Measurements from ENCODE around the gene RET. TPM values are rescaled to one million over a fixed set of nuclear protein-coding genes. Genes with fewer than 3 reads are reported as not detected.

The RET gene
- total and polyA plus RNA-seq, 5 donors = 0.23 to 0.59 (median 0.40) TPM

- H3K4me3 ChIP-seq (ENCODE audit: low read length) = no peak overlapping the region
- no peaks in the 10 kb centered on the region for H3K27me3 ChIP-seq (ENCODE audit: control insufficient read depth, insufficient read depth)
- no peaks in the 10 kb centered on the region for H3K9me3 ChIP-seq (ENCODE audit: control insufficient read depth, low read length)
- WGBS = 78% methylated on average over 9 of the region's 9 CpGs
- no peak for ATAC-seq
- peak in 2 of 3 donors; percentile 20 to 46 for DNase-seq
- intact Hi-C loops (cut with DNase I) = no loop called here
- H3K4me1 ChIP-seq (ENCODE audit: control insufficient read depth, insufficient read depth, low read length) = peaks cover 3% of the 10 kb centered on the region
- no peak overlapping the region for H3K27ac ChIP-seq (ENCODE audit: low read length)
Measured at GRCh38 chr10:43117031-43117776, 40.3 kb downstream of the RET start.

- ATAC-seq = no peak
- Histone ChIP-seq H3K27me3 (ENCODE audit: control insufficient read depth, insufficient read depth) (no peaks in the 10 kb centered on the region), H3K4me1 (ENCODE audit: control insufficient read depth, insufficient read depth, low read length) (peaks cover 3% of the 10 kb centered on the region), H3K4me3 (ENCODE audit: low read length) (no peak overlapping the region), H3K27ac (ENCODE audit: low read length) (no peak overlapping the region), H3K9me3 (ENCODE audit: control insufficient read depth, low read length) (no peaks in the 10 kb centered on the region)
- peak in 1 of 3 donors; percentile 17 for DNase-seq
- intact Hi-C loops (cut with DNase I) = no loop called here
- 86% methylated on average over 18 of the region's 18 CpGs for WGBS
Measured at GRCh38 chr10:43117777-43118583, 41.1 kb downstream of the RET start.

- H3K4me3 ChIP-seq (ENCODE audit: low read length) = no peak overlapping the region
- ATAC-seq (no peak), DNase-seq (peak in 1 of 3 donors; percentile 29)
- H3K27me3 ChIP-seq (ENCODE audit: control insufficient read depth, insufficient read depth) = no peaks in the 10 kb centered on the region
- no peak overlapping the region for H3K27ac ChIP-seq (ENCODE audit: low read length)
- intact Hi-C loops (cut with DNase I) = no loop called here
- H3K4me1 ChIP-seq (ENCODE audit: control insufficient read depth, insufficient read depth, low read length) = peaks cover 3% of the 10 kb centered on the region
- WGBS = 86% methylated on average over 19 of the region's 19 CpGs
- no peaks in the 10 kb centered on the region for H3K9me3 ChIP-seq (ENCODE audit: control insufficient read depth, low read length)
Measured at GRCh38 chr10:43118631-43119415, 42.0 kb downstream of the RET start.

GRCh38 chr10:43119416-43120115 lies 42.7 kb downstream of the RET start:
- ATAC-seq = no peak
- peak in 1 of 3 donors; percentile 47 for DNase-seq
- intact Hi-C loops (cut with DNase I) = no loop called here

GRCh38 chr10:43120116-43120928 lies 43.5 kb downstream of the RET start:
- H3K4me3 ChIP-seq (ENCODE audit: low read length) = no peak overlapping the region
- no peak overlapping the region for H3K27ac ChIP-seq (ENCODE audit: low read length)
- H3K27me3 ChIP-seq (ENCODE audit: control insufficient read depth, insufficient read depth) = no peaks in the 10 kb centered on the region
- H3K9me3 ChIP-seq (ENCODE audit: control insufficient read depth, low read length) = no peaks in the 10 kb centered on the region
- no peak for ATAC-seq
- WGBS = 83% methylated on average over 19 of the region's 19 CpGs
- peak in 1 of 3 donors; percentile 51 for DNase-seq
- H3K4me1 ChIP-seq (ENCODE audit: control insufficient read depth, insufficient read depth, low read length) = peaks cover 3% of the 10 kb centered on the region
- intact Hi-C loops (cut with DNase I) = no loop called here

More at GRCh38 chr10:43119416-43120115, 42.7 kb downstream of the RET start:
- Histone ChIP-seq H3K27me3 (ENCODE audit: control insufficient read depth, insufficient read depth) (no peaks in the 10 kb centered on the region), H3K27ac (ENCODE audit: low read length) (no peak overlapping the region), H3K9me3 (ENCODE audit: control insufficient read depth, low read length) (no peaks in the 10 kb centered on the region), H3K4me1 (ENCODE audit: control insufficient read depth, insufficient read depth, low read length) (peaks cover 3% of the 10 kb centered on the region), H3K4me3 (ENCODE audit: low read length) (no peak overlapping the region)
- WGBS = 93% methylated on average over 31 of the region's 31 CpGs

- DNase-seq (peak in 2 of 3 donors; percentile 36 to 61), ATAC-seq (peak; percentile 61 to 63)
- intact Hi-C loops (cut with DNase I) = no loop called here
- WGBS = 46% methylated on average over 3 of the region's 3 CpGs
- H3K4me1 ChIP-seq (ENCODE audit: control insufficient read depth, insufficient read depth, low read length) = peaks cover 3% of the 10 kb centered on the region
- H3K27me3 ChIP-seq (ENCODE audit: control insufficient read depth, insufficient read depth) = no peaks in the 10 kb centered on the region
- no peak overlapping the region for H3K4me3 ChIP-seq (ENCODE audit: low read length)
- H3K9me3 ChIP-seq (ENCODE audit: control insufficient read depth, low read length) = no peaks in the 10 kb centered on the region
- H3K27ac ChIP-seq (ENCODE audit: low read length) = no peak overlapping the region
Measured at GRCh38 chr10:43120929-43121314, 44.1 kb downstream of the RET start.

GRCh38 chr10:43121444-43121843 lies 44.6 kb downstream of the RET start:
- no peak overlapping the region for H3K4me3 ChIP-seq (ENCODE audit: low read length)
- H3K27ac ChIP-seq (ENCODE audit: low read length) = no peak overlapping the region
- H3K9me3 ChIP-seq (ENCODE audit: control insufficient read depth, low read length) = no peaks in the 10 kb centered on the region
- intact Hi-C loops (cut with DNase I) = no loop called here
- ATAC-seq (no peak), DNase-seq (peak in 1 of 3 donors; percentile 33)
- 90% methylated on average over 1 of the region's 1 CpG for WGBS
- H3K4me1 ChIP-seq (ENCODE audit: control insufficient read depth, insufficient read depth, low read length) = peaks cover 3% of the 10 kb centered on the region
- no peaks in the 10 kb centered on the region for H3K27me3 ChIP-seq (ENCODE audit: control insufficient read depth, insufficient read depth)

- intact Hi-C loops (cut with DNase I) = no loop called here
- WGBS = 96% methylated on average over 4 of the region's 4 CpGs
- no peaks in the 10 kb centered on the region for H3K9me3 ChIP-seq (ENCODE audit: control insufficient read depth, low read length)
- peaks cover 3% of the 10 kb centered on the region for H3K4me1 ChIP-seq (ENCODE audit: control insufficient read depth, insufficient read depth, low read length)
- H3K27ac ChIP-seq (ENCODE audit: low read length) = no peak overlapping the region
- H3K4me3 ChIP-seq (ENCODE audit: low read length) = no peak overlapping the region
- ATAC-seq (no peak), DNase-seq (peak in 1 of 3 donors; percentile 36)
- H3K27me3 ChIP-seq (ENCODE audit: control insufficient read depth, insufficient read depth) = no peaks in the 10 kb centered on the region
Measured at GRCh38 chr10:43122096-43122495, 45.2 kb downstream of the RET start.

- WGBS = 92% methylated on average over 7 of the region's 7 CpGs
Measured at GRCh38 chr10:43122826-43123225, 46.0 kb downstream of the RET start.

More at GRCh38 chr10:43122826-43123225, 46.0 kb downstream of the RET start:
- Histone ChIP-seq H3K4me3 (ENCODE audit: low read length) (no peak overlapping the region), H3K27ac (ENCODE audit: low read length) (no peak overlapping the region), H3K4me1 (ENCODE audit: control insufficient read depth, insufficient read depth, low read length) (peaks cover 3% of the 10 kb centered on the region), H3K27me3 (ENCODE audit: control insufficient read depth, insufficient read depth) (no peaks in the 10 kb centered on the region), H3K9me3 (ENCODE audit: control insufficient read depth, low read length) (no peaks in the 10 kb centered on the region)
- ATAC-seq (no peak), DNase-seq (no peak)
- intact Hi-C loops (cut with DNase I) = no loop called here
